Hepatocyte (in vitro differentiated cells): ENCODE data around the gene SEBOX.

Experiments
- CTCF ChIP-seq: fragments of 200-600 bp; sonication (generic); IDR thresholded peaks from 2 replicates; pipeline ENCODE4 v1.5.1; 2016; ENCODE audit warnings: antibody characterized with exemption, mild to moderate bottlenecking; ENCODE audit not compliant: poor library complexity
- EZH2 ChIP-seq: fragments of 200-600 bp; sonication (generic); IDR thresholded peaks from 2 replicates; pipeline ENCODE4 v1.6.1; 2016; ENCODE audit warnings: antibody characterized with exemption, mild to moderate bottlenecking, borderline replicate concordance

GRCh38 chr17:28384281-28385036, 19.5 kb upstream of the SEBOX start:
- TF ChIP-seq CTCF (no peak), EZH2 (no peak)
